Adipocyte (in vitro differentiated cells): ENCODE results near the gene FBXL5.

Experiments used
- DNase-seq: peaks from one replicate; pipeline ENCODE4 v3.0.0-alpha.2; 2015; ENCODE audit warnings: low read depth
- H3K27me3 ChIP-seq: replicated peaks from 2 replicates; pipeline ENCODE4 v1.7.0; 2013; ENCODE audit warnings: mild to moderate bottlenecking, low read length, moderate library complexity; ENCODE audit not compliant: control insufficient read depth, insufficient read depth
- H3K36me3 ChIP-seq: 2 replicates; pipeline ENCODE4 v1.7.0; 2013; ENCODE audit warnings: low read length, mild to moderate bottlenecking, moderate library complexity; ENCODE audit not compliant: control insufficient read depth, insufficient read depth, severe bottlenecking
- H3K4me1 ChIP-seq: 2 replicates; pipeline ENCODE4 v1.7.0; 2013; ENCODE audit warnings: mild to moderate bottlenecking, low read length, moderate library complexity; ENCODE audit not compliant: control insufficient read depth, insufficient read depth
- H3K4me3 ChIP-seq: 2 replicates; pipeline ENCODE4 v1.7.0; 2013; ENCODE audit warnings: mild to moderate bottlenecking, low read length, moderate library complexity
- H3K9ac ChIP-seq: 2 replicates; pipeline ENCODE4 v1.7.0; 2013; ENCODE audit warnings: mild to moderate bottlenecking, low read length, moderate library complexity
- H3K9me3 ChIP-seq: 2 replicates; pipeline ENCODE4 v1.7.0; 2013; ENCODE audit warnings: mild to moderate bottlenecking, low read length, moderate library complexity; ENCODE audit not compliant: control insufficient read depth

The FBXL5 gene

GRCh38 chr4:15676039-15676438, 20.9 kb upstream of the FBXL5 start:
- peaks cover 17% of the 10 kb centered on the region for H3K4me1 ChIP-seq
- H3K4me3 ChIP-seq: no peak overlapping the region
- H3K36me3 ChIP-seq: no peaks in the 10 kb centered on the region
- DNase-seq: no peak
- H3K9ac ChIP-seq: no peak overlapping the region
- H3K27me3 ChIP-seq: no peaks in the 10 kb centered on the region
- no peaks in the 10 kb centered on the region for H3K9me3 ChIP-seq

- H3K9me3 ChIP-seq: no peaks in the 10 kb centered on the region
- no peak overlapping the region for H3K9ac ChIP-seq
- no peaks in the 10 kb centered on the region for H3K27me3 ChIP-seq
- H3K4me3 ChIP-seq: no peak overlapping the region
- DNase-seq: no peak
- H3K36me3 ChIP-seq: no peaks in the 10 kb centered on the region
- peaks cover 15% of the 10 kb centered on the region for H3K4me1 ChIP-seq
These were observed 20.2 kb upstream of the FBXL5 start for GRCh38 chr4:15675356-15675755.

GRCh38 chr4:15674926-15675325, 19.8 kb upstream of the FBXL5 start:
- Histone ChIP-seq H3K4me1 (peaks cover 12% of the 10 kb centered on the region), H3K9ac (no peak overlapping the region), H3K9me3 (no peaks in the 10 kb centered on the region), H3K4me3 (no peak overlapping the region), H3K27me3 (no peaks in the 10 kb centered on the region), H3K36me3 (no peaks in the 10 kb centered on the region)
- no peak for DNase-seq

- Histone ChIP-seq H3K27me3 (no peaks in the 10 kb centered on the region), H3K9me3 (no peaks in the 10 kb centered on the region), H3K4me3 (no peak overlapping the region), H3K9ac (no peak overlapping the region), H3K36me3 (no peaks in the 10 kb centered on the region), H3K4me1 (peaks cover 18% of the 10 kb centered on the region)
- DNase-seq: no peak
These were observed 18.9 kb upstream of the FBXL5 start for GRCh38 chr4:15674046-15674445.

GRCh38 chr4:15673337-15673736, 18.2 kb upstream of the FBXL5 start:
- no peaks in the 10 kb centered on the region for H3K36me3 ChIP-seq
- H3K4me1 ChIP-seq: peaks cover 21% of the 10 kb centered on the region
- H3K27me3 ChIP-seq: no peaks in the 10 kb centered on the region
- H3K9me3 ChIP-seq: no peaks in the 10 kb centered on the region
- no peak overlapping the region for H3K4me3 ChIP-seq
- no peak for DNase-seq
- no peak overlapping the region for H3K9ac ChIP-seq

- peaks cover 13% of the 10 kb centered on the region for H3K4me1 ChIP-seq
- no peak overlapping the region for H3K4me3 ChIP-seq
- H3K36me3 ChIP-seq: peaks cover 6% of the 10 kb centered on the region
- H3K9ac ChIP-seq: no peak overlapping the region
- no peak for DNase-seq
- no peaks in the 10 kb centered on the region for H3K27me3 ChIP-seq
- no peaks in the 10 kb centered on the region for H3K9me3 ChIP-seq
These were observed 16.9 kb upstream of the FBXL5 start for GRCh38 chr4:15672101-15672500.

- Histone ChIP-seq H3K27me3 (no peaks in the 10 kb centered on the region), H3K9ac (no peak overlapping the region), H3K4me1 (peaks cover 13% of the 10 kb centered on the region), H3K4me3 (no peak overlapping the region), H3K36me3 (peaks cover 10% of the 10 kb centered on the region), H3K9me3 (no peaks in the 10 kb centered on the region)
- no peak for DNase-seq
These were observed 15.4 kb upstream of the FBXL5 start for GRCh38 chr4:15670576-15670975.

GRCh38 chr4:15668566-15669435, 13.6 kb upstream of the FBXL5 start:
- no peak overlapping the region for H3K4me3 ChIP-seq
- H3K9ac ChIP-seq: no peak overlapping the region
- H3K27me3 ChIP-seq: no peaks in the 10 kb centered on the region
- no peaks in the 10 kb centered on the region for H3K9me3 ChIP-seq
- H3K4me1 ChIP-seq: peaks cover 13% of the 10 kb centered on the region
- no peak for DNase-seq
- H3K36me3 ChIP-seq: peaks cover 10% of the 10 kb centered on the region

- H3K4me1 ChIP-seq: peaks cover 13% of the 10 kb centered on the region
- no peaks in the 10 kb centered on the region for H3K27me3 ChIP-seq
- no peak overlapping the region for H3K9ac ChIP-seq
- DNase-seq: no peak
- no peak overlapping the region for H3K4me3 ChIP-seq
- no peaks in the 10 kb centered on the region for H3K9me3 ChIP-seq
- peaks cover 10% of the 10 kb centered on the region for H3K36me3 ChIP-seq
These were observed 11.8 kb upstream of the FBXL5 start for GRCh38 chr4:15667006-15667405.

- no peak for DNase-seq
- no peaks in the 10 kb centered on the region for H3K27me3 ChIP-seq
- H3K36me3 ChIP-seq: peaks cover 10% of the 10 kb centered on the region
- no peaks in the 10 kb centered on the region for H3K9me3 ChIP-seq
- no peak overlapping the region for H3K9ac ChIP-seq
- no peak overlapping the region for H3K4me3 ChIP-seq
- H3K4me1 ChIP-seq: peaks cover 13% of the 10 kb centered on the region
These were observed 10.7 kb upstream of the FBXL5 start for GRCh38 chr4:15665753-15666365.

- no peaks in the 10 kb centered on the region for H3K36me3 ChIP-seq
- no peaks in the 10 kb centered on the region for H3K9me3 ChIP-seq
- no peaks in the 10 kb centered on the region for H3K27me3 ChIP-seq
- H3K4me1 ChIP-seq: peaks cover 45% of the 10 kb centered on the region
- H3K9ac ChIP-seq: peak overlapping the region; percentile 63
- DNase-seq: peak; percentile 84
- H3K4me3 ChIP-seq: no peak overlapping the region
These were observed 4.8 kb upstream of the FBXL5 start for GRCh38 chr4:15659768-15660570.
